Adrenal gland (tissue), 12 donors: ENCODE results near the gene RAMP3. TPM values are rescaled to one million over a fixed set of nuclear protein-coding genes. Genes with fewer than 3 reads are reported as not detected.
A peak's percentile ranks its signal among the peaks of the same experiment; 100 is the strongest.

Source experiments
- DNase-seq, 7 donors: peaks; one replicate each; pipeline ENCODE4 v3.0.0-alpha.2; 2019 to 2020
- H3K27ac ChIP-seq, 5 donors: fragments of 200-600 bp; sonication (generic) in 4 of 5; 1 replicate in 3 of 5; 2 replicates in 2 of 5; pipeline versions ENCODE4 v1.5.1 to v1.8.0; 2016 to 2020; ENCODE audit warnings: mild to moderate bottlenecking in 1 of 5
- H3K27me3 ChIP-seq: fragments of 200-600 bp; 2 replicates; pipeline ENCODE4 v1.8.0; 2021
- H3K36me3 ChIP-seq, 2 donors: fragments of 200-600 bp; replicated peaks in 1 of 2; 1 replicate in 1 of 2; 2 replicates in 1 of 2; pipeline versions ENCODE4 v1.5.1 to v1.8.0; 2018 to 2022
- H3K4me1 ChIP-seq, 2 donors: fragments of 200-600 bp; replicated peaks in 1 of 2; 1 replicate in 1 of 2; 2 replicates in 1 of 2; pipeline versions ENCODE4 v1.5.1 to v1.8.0; 2018 to 2021
- H3K4me3 ChIP-seq, 4 donors: fragments of 200-600 bp; sonication (generic) in 3 of 4; one replicate each; pipeline ENCODE4 v1.5.1; 2016 to 2018
- H3K9me3 ChIP-seq, 3 donors: fragments of 200-600 bp; sonication (generic) in 1 of 3; replicated peaks in 1 of 3; 1 replicate in 2 of 3; 2 replicates in 1 of 3; pipeline versions ENCODE4 v1.5.1 to v1.8.0; 2016 to 2021
- CTCF ChIP-seq, 6 experiments: fragments of 450-650 bp in 4 of 6; fragments of 200-600 bp in 2 of 6; sonication (generic) in 1 of 6; IDR thresholded peaks; 1 replicate in 5 of 6; 2 replicates in 1 of 6; pipeline versions ENCODE4 v1.5.1 to v1.8.0; 2016 to 2021; ENCODE audit warnings: antibody characterized with exemption in 6 of 6, mild to moderate bottlenecking in 2 of 6, moderate library complexity in 1 of 6
- POLR2A ChIP-seq, 2 donors: fragments of 450-650 bp; IDR thresholded peaks; one replicate each; pipeline ENCODE4 v1.6.1; 2017; ENCODE audit warnings: antibody characterized with exemption in 2 of 2, mild to moderate bottlenecking in 2 of 2, moderate library complexity in 1 of 2
- WGBS, 4 donors: extraction: QIAGEN DNeasy Blood & Tissue Kit in 2 of 4; methylation state at CpG; one replicate each; pipeline versions ENCODE4 v1.1.5 to v1.1.7; 2013 to 2017; 5-methylcytosine and 5-hydroxymethylcytosine counted together
- intact Hi-C, 2 donors: fragments of 100-400 bp; cut with DNase I; formaldehyde crosslinking; loops; one replicate each; pipeline versions ENCODE4 v1.14.1 to v1.15.0; 2022 to 2023
- polyA plus RNA-seq, 3 donors: library from polyadenylated mRNA; stranded (reverse); fragments of 200-250 nt in 2 of 3; fragments of 350-450 nt in 1 of 3; fragmentation: Illumina TruSeq in 1 of 3; extraction: RNeasy Lipid Tissue Mini Kit (QIAGEN cat#74804) in 1 of 3; gene quantifications; one replicate each; pipeline ENCODE4 v1.2.3, GENCODE V29; 2013 to 2014
- total RNA-seq, 9 donors: library from RNA; depleted of rRNA in 4 of 9; stranded (reverse); fragments of >200 nt in 4 of 9; fragments of 120-200 nt in 1 of 9; fragmentation: NEBNext Ultra II Directional in 1 of 9; extraction: Animal tissue kit (Norgen Biotek cat#: 25700) in 1 of 9; gene quantifications; one replicate each; pipeline versions ENCODE4 v1.1.0 to v1.2.4, GENCODE V29; 2013 to 2023
- donor health status: healthy with polysubstance abuse.
- donor health status: Bipolar disorder and iron deficiency.
- donor health status: DM: yes; HTN: yes; CAD: no.
- donor health status: DM: no; HTN: no; CAD: no.
- donor health status: DM: no; HTN: no; CAD: no.
- donor health status: DM: yes; HTN: yes; CAD: no.

RAMP3 gene
- total and polyA plus RNA-seq, 12 donors = 5.6 to 134 (median 43.0) TPM

DNA sequence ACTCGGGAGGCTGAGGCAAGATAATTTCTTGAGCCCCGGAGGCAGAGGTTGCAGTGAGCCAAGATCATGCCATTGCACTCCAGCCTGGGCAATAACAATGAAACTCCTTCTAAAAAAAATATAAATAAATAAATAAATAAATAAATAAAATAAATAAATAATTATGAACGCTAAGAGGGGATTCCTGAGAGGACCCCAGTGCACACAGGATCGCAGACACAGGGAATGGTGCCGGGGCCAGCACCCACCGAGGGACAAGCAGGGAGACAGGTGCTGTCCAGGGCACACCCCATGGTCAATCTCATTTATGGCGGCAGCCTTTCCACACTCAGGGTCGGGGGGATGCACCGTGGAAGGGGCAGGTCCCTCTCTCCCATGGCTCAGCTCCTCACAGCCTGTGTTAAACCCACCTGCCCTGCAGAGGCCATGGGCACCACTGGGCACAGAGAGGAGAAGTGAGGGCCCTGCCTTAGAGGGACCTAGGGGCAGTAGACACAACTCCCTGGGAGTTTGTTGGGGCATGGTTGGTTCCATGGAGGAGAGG lies 2.2 kb upstream of the RAMP3 start:
- DNase-seq = peak in 1 of 7 donors; percentile 9
- no peak for TF ChIP-seq POLR2A (IDR thresholded peaks at IDR 0.05)
- no peak for TF ChIP-seq CTCF (IDR thresholded peaks at IDR 0.05)
- Histone ChIP-seq H3K27ac (no peak overlapping the region), H3K4me3 (no peak overlapping the region), H3K4me1 (no peaks in the 10 kb centered on the region), H3K9me3 (no peaks in the 10 kb centered on the region), H3K36me3 (no peaks in the 10 kb centered on the region), H3K27me3 (peaks cover 5% of the 10 kb centered on the region)
- WGBS, 4 donors = 80 to 90% (median 86%) methylated on average over 9 of the region's 9 CpGs
- intact Hi-C loops = loop anchor here (2.0 to 10.0 kb wide), 5 partner anchors 103 to 709 kb away; no protein-coding TSS in a partner anchor

DNA sequence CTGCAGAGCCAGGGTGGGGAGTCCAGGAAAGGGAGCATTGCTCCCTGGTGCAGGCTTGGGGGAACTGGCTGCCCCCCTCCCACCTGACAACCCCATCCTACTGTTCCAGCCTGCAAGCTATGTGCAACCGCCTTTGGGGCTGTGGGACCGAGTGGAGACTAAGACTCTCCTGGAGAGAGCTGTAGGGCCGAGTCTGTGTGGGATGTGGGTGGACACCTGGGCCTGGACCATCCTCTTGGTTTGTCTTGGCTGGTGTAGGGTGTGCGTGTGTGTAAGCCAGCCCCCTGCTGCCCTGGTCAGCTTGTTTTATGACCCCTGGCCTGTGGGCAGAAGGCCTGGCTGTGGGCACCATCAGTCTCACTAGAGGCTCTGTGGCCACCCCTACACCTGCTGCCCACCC lies 1.6 kb upstream of the RAMP3 start:
- TF ChIP-seq CTCF (IDR thresholded peaks at IDR 0.05) (no peak), POLR2A (IDR thresholded peaks at IDR 0.05) (no peak)
- Histone ChIP-seq H3K9me3 (no peaks in the 10 kb centered on the region), H3K4me1 (no peaks in the 10 kb centered on the region), H3K27me3 (peaks cover 5% of the 10 kb centered on the region), H3K4me3 (no peak overlapping the region), H3K36me3 (no peaks in the 10 kb centered on the region), H3K27ac (no peak overlapping the region)
- WGBS, 4 donors = 85 to 89% (median 85%) methylated on average over 4 of the region's 4 CpGs; no CpG with 5 or more reads in 1 of the 4 donors
- intact Hi-C loops = loop anchor here (2.0 to 10.0 kb wide), 5 partner anchors 103 to 709 kb away; no protein-coding TSS in a partner anchor
- no peak for DNase-seq

DNA sequence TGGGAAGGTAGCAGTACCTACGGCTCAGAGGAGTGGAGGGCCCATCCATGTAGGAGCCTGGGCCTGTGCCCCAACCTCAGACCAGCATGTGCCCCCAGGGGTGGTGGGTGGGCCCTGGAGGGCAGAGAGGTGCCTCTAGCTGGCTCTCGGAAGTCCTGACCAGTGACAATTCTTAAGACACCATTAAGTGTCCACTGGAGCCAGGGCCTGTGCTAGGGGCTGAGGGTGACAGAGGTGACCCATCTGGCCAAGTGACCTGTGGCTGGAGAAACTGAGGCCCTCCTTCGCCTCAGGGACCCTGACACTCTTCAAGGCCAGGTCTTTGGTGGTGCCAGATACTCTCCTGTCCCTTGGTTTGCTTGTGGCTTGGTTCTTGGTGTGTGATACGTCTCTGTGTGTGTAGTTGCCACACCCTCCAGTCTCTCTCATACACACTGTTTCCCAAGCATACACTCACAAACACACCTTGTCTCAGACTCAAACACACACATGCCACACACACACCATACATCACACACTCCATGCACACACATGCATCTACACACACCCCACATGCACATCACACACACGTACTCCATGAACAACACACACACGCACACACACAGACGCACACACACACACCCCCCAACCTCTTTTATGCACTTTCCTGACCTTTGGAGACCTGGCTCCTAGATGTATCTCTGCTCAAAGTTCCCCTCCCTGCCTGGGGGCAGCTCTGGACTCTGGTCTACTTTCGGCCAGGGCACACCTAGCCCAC lies 897 bp upstream of the RAMP3 start:
- H3K9me3 ChIP-seq = no peaks in the 10 kb centered on the region
- H3K27ac ChIP-seq = no peak overlapping the region
- no peaks in the 10 kb centered on the region for H3K4me1 ChIP-seq
- H3K4me3 ChIP-seq = no peak overlapping the region
- no peaks in the 10 kb centered on the region for H3K36me3 ChIP-seq
- peaks cover 5% of the 10 kb centered on the region for H3K27me3 ChIP-seq
- no peak for DNase-seq
- TF ChIP-seq CTCF (IDR thresholded peaks at IDR 0.05) = no peak
- no peak for TF ChIP-seq POLR2A (IDR thresholded peaks at IDR 0.05)
- intact Hi-C loops = loop anchor here (10.0 kb wide), 2 partner anchors 498 to 708 kb away; no protein-coding TSS in a partner anchor
- whole genome bisulfite sequencing, 4 donors = 77 to 88% (median 81%) methylated on average over 7 to 8 of the region's 8 CpGs

DNA sequence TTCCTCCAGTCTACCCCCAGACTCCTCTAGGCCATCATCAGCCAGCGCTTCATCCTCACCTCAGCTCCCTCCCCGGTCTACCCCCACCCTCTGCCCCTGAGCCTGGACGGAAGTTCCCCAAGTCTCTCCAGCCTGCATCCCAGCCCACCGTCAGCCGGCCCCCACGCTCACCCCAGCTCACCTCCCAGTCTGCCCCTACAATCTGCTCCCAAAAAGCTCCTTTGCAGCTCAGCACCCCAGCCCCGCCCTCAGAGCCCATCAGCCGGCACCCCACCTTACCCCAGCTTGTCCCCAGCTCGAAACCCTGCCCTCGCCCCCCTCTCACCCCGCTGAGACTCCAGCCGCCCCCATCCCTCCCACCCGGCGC lies 322 bp upstream of the RAMP3 start:
- Histone ChIP-seq H3K27me3 (peaks cover 5% of the 10 kb centered on the region), H3K4me1 (no peaks in the 10 kb centered on the region), H3K27ac (no peak overlapping the region), H3K9me3 (no peaks in the 10 kb centered on the region), H3K36me3 (no peaks in the 10 kb centered on the region), H3K4me3 (peak overlapping the region in 1 of 4 donors; percentile 29)
- no peak for TF ChIP-seq CTCF (IDR thresholded peaks at IDR 0.05)
- no peak for TF ChIP-seq POLR2A (IDR thresholded peaks at IDR 0.05)
- DNase-seq = no peak
- intact Hi-C loops = loop anchor here (10.0 kb wide), 2 partner anchors 498 to 708 kb away; no protein-coding TSS in a partner anchor
- WGBS, 4 donors = 15 to 29% (median 22%) methylated on average over 6 to 14 of the region's 14 CpGs
